Measurements from ENCODE around the gene NFE2L1. TPM values are rescaled to one million over a fixed set of nuclear protein-coding genes. Genes with fewer than 3 reads are reported as not detected.

The NFE2L1 gene
- total RNA-seq, 1 experiment from 2014 or later, result 149 TPM

DNA sequence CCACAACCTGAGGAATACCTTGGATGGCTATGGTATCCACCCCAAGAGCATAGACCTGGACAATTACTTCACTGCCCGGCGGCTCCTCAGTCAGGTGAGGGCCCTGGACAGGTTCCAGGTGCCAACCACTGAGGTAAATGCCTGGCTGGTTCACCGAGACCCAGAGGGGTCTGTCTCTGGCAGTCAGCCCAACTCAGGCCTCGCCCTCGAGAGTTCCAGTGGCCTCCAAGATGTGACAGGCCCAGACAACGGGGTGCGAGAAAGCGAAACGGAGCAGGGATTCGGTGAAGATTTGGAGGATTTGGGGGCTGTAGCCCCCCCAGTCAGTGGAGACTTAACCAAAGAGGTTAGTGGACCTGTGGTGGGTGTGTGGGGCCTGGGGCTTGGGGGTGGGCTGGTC lies 3.1 kb downstream of the NFE2L1 start (continued):
- no peak for TF ChIP-seq MYBL2 (CRISPR knock-in tag; IDR thresholded peaks at IDR 0.05)
- no peak for TF ChIP-seq ZNF138 (CRISPR knock-in tag; conservative IDR thresholded peaks at IDR 0.05)
- no peak for TF ChIP-seq PRRX2 (CRISPR knock-in tag; IDR thresholded peaks at IDR 0.05)
- TF ChIP-seq, protein P1, sequence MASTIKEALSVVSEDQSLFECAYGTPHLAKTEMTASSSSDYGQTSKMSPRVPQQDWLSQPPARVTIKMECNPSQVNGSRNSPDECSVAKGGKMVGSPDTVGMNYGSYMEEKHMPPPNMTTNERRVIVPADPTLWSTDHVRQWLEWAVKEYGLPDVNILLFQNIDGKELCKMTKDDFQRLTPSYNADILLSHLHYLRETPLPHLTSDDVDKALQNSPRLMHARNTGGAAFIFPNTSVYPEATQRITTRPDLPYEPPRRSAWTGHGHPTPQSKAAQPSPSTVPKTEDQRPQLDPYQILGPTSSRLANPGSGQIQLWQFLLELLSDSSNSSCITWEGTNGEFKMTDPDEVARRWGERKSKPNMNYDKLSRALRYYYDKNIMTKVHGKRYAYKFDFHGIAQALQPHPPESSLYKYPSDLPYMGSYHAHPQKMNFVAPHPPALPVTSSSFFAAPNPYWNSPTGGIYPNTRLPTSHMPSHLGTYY (CRISPR knock-in tag; IDR thresholded peaks at IDR 0.05), result no peak

DNA sequence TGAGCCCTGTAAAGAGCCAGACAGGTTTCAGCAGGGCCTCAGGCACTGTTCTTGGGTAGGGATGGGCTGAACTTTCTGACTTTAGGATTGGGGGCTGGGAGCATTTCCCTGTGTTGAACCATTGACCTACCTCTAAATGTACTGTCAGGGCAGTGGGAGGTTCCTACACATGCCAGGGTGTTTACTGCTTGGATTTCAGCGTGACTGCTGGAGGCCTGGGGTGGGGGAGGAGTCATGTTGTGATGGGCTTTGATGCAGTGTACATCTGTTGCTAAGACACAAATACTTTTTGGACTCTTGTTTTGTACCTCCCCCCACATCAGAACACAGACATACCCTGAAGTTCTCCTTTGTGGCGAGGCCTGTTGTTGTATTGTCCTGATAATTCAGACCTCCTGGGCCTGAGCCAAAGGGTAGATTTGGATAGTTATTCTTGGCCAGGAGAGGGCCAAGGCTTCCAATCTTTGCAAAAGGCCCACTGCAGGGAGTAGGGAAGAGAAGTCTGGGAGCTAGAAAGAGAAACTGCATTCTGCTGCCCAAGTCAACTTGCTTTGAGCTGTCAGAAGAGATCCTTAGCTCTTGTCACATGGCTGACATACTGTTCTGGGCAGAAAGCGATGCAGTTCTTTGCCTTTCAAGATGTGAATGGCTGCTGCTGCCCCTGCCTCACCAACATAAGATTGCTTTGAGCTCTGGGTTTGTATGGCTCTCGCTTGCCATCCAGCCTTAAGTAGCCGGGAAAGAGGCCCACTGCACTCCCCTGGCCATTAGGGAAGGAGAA lies 3.7 kb downstream of the NFE2L1 start:
- Mint-ChIP-seq H3K36me3 (peaks cover 32% of the 10 kb centered on the region), H3K4me1 (peaks cover 73% of the 10 kb centered on the region), H3K27ac (peak overlapping the region; percentile 98), H3K4me3 (peak overlapping the region; percentile 36), H3K27me3 (ENCODE audit: low read depth) (no peaks in the 10 kb centered on the region), H3K9me3 (no peaks in the 10 kb centered on the region)
- CTCF ChIA-PET, result interaction anchor here (0.6 to 3.4 kb wide), 5 partner anchors 15 to 105 kb away, joined by 3 to 25 read pairs (median 5); no protein-coding TSS in a partner anchor
- no peak for ATAC-seq
- no peak for DNase-seq (ENCODE audit: low spot score)
- POLR2A ChIA-PET, result interaction anchor here (1.2 kb wide), 1 partner anchor 17 kb away, joined by 3 read pairs; no protein-coding TSS in a partner anchor
- TF ChIP-seq FOXK1 (CRISPR knock-in tag; IDR thresholded peaks at IDR 0.05) (no peak), ZNF317 (CRISPR knock-in tag; IDR thresholded peaks at IDR 0.05; ENCODE audit: borderline replicate concordance, low read depth) (no peak), CDX4 (CRISPR knock-in tag; IDR thresholded peaks at IDR 0.05; ENCODE audit: borderline replicate concordance) (no peak), SP1 (CRISPR knock-in tag; conservative IDR thresholded peaks at IDR 0.05) (no peak), NFYB (CRISPR knock-in tag; conservative IDR thresholded peaks at IDR 0.05; ENCODE audit: low read depth) (no peak), ZBTB43 (CRISPR knock-in tag; IDR thresholded peaks at IDR 0.05) (no peak), ZNF263 (CRISPR knock-in tag; IDR thresholded peaks at IDR 0.05; ENCODE audit: low read depth) (no peak), ZNF232 (CRISPR knock-in tag; IDR thresholded peaks at IDR 0.05) (no peak), JAZF1 (CRISPR knock-in tag; IDR thresholded peaks at IDR 0.05) (no peak), IRF1 (CRISPR knock-in tag; IDR thresholded peaks at IDR 0.05) (no peak), FOXJ3 (CRISPR knock-in tag; IDR thresholded peaks at IDR 0.05; ENCODE audit: borderline replicate concordance) (no peak)
- TF ChIP-seq, protein P2, sequence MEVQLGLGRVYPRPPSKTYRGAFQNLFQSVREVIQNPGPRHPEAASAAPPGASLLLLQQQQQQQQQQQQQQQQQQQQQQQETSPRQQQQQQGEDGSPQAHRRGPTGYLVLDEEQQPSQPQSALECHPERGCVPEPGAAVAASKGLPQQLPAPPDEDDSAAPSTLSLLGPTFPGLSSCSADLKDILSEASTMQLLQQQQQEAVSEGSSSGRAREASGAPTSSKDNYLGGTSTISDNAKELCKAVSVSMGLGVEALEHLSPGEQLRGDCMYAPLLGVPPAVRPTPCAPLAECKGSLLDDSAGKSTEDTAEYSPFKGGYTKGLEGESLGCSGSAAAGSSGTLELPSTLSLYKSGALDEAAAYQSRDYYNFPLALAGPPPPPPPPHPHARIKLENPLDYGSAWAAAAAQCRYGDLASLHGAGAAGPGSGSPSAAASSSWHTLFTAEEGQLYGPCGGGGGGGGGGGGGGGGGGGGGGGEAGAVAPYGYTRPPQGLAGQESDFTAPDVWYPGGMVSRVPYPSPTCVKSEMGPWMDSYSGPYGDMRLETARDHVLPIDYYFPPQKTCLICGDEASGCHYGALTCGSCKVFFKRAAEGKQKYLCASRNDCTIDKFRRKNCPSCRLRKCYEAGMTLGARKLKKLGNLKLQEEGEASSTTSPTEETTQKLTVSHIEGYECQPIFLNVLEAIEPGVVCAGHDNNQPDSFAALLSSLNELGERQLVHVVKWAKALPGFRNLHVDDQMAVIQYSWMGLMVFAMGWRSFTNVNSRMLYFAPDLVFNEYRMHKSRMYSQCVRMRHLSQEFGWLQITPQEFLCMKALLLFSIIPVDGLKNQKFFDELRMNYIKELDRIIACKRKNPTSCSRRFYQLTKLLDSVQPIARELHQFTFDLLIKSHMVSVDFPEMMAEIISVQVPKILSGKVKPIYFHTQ (CRISPR knock-in tag; IDR thresholded peaks at IDR 0.05), result no peak
- TF ChIP-seq, protein P3, sequence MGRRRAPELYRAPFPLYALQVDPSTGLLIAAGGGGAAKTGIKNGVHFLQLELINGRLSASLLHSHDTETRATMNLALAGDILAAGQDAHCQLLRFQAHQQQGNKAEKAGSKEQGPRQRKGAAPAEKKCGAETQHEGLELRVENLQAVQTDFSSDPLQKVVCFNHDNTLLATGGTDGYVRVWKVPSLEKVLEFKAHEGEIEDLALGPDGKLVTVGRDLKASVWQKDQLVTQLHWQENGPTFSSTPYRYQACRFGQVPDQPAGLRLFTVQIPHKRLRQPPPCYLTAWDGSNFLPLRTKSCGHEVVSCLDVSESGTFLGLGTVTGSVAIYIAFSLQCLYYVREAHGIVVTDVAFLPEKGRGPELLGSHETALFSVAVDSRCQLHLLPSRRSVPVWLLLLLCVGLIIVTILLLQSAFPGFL (CRISPR knock-in tag; IDR thresholded peaks at IDR 0.05; ENCODE audit: borderline replicate concordance), result no peak
- TF ChIP-seq, protein P4, sequence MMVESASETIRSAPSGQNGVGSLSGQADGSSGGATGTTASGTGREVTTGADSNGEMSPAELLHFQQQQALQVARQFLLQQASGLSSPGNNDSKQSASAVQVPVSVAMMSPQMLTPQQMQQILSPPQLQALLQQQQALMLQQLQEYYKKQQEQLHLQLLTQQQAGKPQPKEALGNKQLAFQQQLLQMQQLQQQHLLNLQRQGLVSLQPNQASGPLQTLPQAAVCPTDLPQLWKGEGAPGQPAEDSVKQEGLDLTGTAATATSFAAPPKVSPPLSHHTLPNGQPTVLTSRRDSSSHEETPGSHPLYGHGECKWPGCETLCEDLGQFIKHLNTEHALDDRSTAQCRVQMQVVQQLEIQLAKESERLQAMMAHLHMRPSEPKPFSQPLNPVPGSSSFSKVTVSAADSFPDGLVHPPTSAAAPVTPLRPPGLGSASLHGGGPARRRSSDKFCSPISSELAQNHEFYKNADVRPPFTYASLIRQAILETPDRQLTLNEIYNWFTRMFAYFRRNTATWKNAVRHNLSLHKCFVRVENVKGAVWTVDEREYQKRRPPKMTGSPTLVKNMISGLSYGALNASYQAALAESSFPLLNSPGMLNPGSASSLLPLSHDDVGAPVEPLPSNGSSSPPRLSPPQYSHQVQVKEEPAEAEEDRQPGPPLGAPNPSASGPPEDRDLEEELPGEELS (CRISPR knock-in tag; IDR thresholded peaks at IDR 0.05), result no peak
- TF ChIP-seq, protein P5, sequence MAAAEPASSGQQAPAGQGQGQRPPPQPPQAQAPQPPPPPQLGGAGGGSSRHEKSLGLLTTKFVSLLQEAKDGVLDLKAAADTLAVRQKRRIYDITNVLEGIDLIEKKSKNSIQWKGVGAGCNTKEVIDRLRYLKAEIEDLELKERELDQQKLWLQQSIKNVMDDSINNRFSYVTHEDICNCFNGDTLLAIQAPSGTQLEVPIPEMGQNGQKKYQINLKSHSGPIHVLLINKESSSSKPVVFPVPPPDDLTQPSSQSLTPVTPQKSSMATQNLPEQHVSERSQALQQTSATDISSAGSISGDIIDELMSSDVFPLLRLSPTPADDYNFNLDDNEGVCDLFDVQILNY (CRISPR knock-in tag; IDR thresholded peaks at IDR 0.05), result no peak
- TF ChIP-seq, protein P6, sequence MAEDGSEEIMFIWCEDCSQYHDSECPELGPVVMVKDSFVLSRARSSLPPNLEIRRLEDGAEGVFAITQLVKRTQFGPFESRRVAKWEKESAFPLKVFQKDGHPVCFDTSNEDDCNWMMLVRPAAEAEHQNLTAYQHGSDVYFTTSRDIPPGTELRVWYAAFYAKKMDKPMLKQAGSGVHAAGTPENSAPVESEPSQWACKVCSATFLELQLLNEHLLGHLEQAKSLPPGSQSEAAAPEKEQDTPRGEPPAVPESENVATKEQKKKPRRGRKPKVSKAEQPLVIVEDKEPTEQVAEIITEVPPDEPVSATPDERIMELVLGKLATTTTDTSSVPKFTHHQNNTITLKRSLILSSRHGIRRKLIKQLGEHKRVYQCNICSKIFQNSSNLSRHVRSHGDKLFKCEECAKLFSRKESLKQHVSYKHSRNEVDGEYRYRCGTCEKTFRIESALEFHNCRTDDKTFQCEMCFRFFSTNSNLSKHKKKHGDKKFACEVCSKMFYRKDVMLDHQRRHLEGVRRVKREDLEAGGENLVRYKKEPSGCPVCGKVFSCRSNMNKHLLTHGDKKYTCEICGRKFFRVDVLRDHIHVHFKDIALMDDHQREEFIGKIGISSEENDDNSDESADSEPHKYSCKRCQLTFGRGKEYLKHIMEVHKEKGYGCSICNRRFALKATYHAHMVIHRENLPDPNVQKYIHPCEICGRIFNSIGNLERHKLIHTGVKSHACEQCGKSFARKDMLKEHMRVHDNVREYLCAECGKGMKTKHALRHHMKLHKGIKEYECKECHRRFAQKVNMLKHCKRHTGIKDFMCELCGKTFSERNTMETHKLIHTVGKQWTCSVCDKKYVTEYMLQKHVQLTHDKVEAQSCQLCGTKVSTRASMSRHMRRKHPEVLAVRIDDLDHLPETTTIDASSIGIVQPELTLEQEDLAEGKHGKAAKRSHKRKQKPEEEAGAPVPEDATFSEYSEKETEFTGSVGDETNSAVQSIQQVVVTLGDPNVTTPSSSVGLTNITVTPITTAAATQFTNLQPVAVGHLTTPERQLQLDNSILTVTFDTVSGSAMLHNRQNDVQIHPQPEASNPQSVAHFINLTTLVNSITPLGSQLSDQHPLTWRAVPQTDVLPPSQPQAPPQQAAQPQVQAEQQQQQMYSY (CRISPR knock-in tag; IDR thresholded peaks at IDR 0.05), result no peak
